Lower lobe of right lung (tissue), 2 donors: ENCODE results near the gene TGFBRAP1. TPM values are rescaled to one million over a fixed set of nuclear protein-coding genes. Genes with fewer than 3 reads are reported as not detected.

Source experiments
- ATAC-seq, 2 donors: fragments of 200-7000 bp; cut with Tn5 transposase; one replicate each; pipeline ENCODE4 v1.9.1; 2020 to 2022; ENCODE audit warnings: mild to moderate bottlenecking in 2 of 2, moderate library complexity in 2 of 2
- DNase-seq: peaks from one replicate; pipeline ENCODE4 v3.0.0-alpha.2; 2020
- H3K27ac ChIP-seq: fragments of 200-600 bp; one replicate; pipeline ENCODE4 v1.8.0; 2022
- H3K27me3 ChIP-seq: fragments of 200-600 bp; one replicate; pipeline ENCODE4 v1.8.0; 2022; ENCODE audit warnings: low read depth
- H3K36me3 ChIP-seq: fragments of 200-600 bp; one replicate; pipeline ENCODE4 v1.8.0; 2022; ENCODE audit warnings: mild to moderate bottlenecking
- H3K4me1 ChIP-seq: fragments of 200-600 bp; one replicate; pipeline ENCODE4 v1.8.0; 2022
- H3K4me3 ChIP-seq: fragments of 200-600 bp; one replicate; pipeline ENCODE4 v1.8.0; 2022; ENCODE audit warnings: mild to moderate bottlenecking
- H3K9me3 ChIP-seq: fragments of 200-600 bp; one replicate; pipeline ENCODE4 v1.8.0; 2022
- intact Hi-C: fragments of 100-400 bp; cut with DNase I; formaldehyde crosslinking; loops from one replicate; pipeline ENCODE4 v1.11.0; 2022
- total RNA-seq: library from RNA; stranded (reverse); fragmentation: NEBNext Ultra II Directional; extraction: Animal tissue kit (Norgen Biotek cat#: 25700); gene quantifications from one replicate; pipeline ENCODE4 v1.2.1, GENCODE V29; 2021
- TF ChIP-seq, protein P1 (sequence below): fragments of 200-600 bp; IDR thresholded peaks from one replicate; pipeline ENCODE4 v1.8.0; 2022; ENCODE audit warnings: antibody characterized with exemption, mild to moderate bottlenecking
- donor health status: DM: no; HTN: yes; CAD: no; lungs with severe emphysema.

Gene TGFBRAP1
- total RNA-seq, 1 donor from 2014 or later, result 19.4 TPM

DNA sequence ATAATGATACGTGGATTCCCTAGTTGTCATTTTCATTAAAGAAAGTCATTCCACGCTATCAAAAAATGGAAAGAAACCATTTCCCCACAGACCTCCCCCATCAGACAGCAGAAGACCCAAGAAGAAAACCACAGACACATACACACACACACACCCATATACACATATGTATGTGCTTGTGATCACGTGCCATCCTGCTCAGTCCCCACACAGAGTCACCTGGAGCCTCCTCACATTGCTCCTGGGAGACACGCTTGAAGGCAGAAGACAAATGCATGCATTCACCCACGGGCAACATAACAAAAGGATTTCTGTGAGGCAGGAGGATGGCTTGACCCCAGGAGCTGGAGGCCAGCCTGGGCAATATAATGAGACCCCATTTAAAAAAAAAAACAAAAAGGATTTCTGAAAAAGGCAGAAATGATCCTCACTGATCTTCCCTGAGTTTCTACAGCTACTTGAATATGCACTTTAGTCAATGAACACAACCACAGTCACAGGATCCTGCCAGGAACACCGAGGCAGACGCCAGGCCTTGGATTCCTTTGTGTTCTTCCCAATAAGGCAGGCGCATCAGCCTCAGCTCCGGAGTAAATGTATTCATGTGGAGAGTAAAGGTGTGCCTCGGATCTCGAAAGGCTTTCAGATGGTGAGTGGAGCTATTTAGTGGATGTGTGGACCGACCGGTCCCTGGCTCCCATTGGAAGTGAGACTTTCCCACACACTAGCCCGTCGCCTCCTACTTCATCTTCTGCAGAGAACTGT is 21.0 kb downstream of the TGFBRAP1 start:
- no peak overlapping the region for H3K27ac ChIP-seq
- TF ChIP-seq, protein P1, sequence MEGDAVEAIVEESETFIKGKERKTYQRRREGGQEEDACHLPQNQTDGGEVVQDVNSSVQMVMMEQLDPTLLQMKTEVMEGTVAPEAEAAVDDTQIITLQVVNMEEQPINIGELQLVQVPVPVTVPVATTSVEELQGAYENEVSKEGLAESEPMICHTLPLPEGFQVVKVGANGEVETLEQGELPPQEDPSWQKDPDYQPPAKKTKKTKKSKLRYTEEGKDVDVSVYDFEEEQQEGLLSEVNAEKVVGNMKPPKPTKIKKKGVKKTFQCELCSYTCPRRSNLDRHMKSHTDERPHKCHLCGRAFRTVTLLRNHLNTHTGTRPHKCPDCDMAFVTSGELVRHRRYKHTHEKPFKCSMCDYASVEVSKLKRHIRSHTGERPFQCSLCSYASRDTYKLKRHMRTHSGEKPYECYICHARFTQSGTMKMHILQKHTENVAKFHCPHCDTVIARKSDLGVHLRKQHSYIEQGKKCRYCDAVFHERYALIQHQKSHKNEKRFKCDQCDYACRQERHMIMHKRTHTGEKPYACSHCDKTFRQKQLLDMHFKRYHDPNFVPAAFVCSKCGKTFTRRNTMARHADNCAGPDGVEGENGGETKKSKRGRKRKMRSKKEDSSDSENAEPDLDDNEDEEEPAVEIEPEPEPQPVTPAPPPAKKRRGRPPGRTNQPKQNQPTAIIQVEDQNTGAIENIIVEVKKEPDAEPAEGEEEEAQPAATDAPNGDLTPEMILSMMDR, result no peak
- no peaks in the 10 kb centered on the region for H3K9me3 ChIP-seq
- DNase-seq (no peak), ATAC-seq (peak in 1 of 2 donors; percentile 11)
- peaks cover 8% of the 10 kb centered on the region for H3K4me1 ChIP-seq
- no peaks in the 10 kb centered on the region for H3K27me3 ChIP-seq
- no peak overlapping the region for H3K4me3 ChIP-seq
- intact Hi-C loops, result no loop called here
- H3K36me3 ChIP-seq, result peaks cover 30% of the 10 kb centered on the region

DNA sequence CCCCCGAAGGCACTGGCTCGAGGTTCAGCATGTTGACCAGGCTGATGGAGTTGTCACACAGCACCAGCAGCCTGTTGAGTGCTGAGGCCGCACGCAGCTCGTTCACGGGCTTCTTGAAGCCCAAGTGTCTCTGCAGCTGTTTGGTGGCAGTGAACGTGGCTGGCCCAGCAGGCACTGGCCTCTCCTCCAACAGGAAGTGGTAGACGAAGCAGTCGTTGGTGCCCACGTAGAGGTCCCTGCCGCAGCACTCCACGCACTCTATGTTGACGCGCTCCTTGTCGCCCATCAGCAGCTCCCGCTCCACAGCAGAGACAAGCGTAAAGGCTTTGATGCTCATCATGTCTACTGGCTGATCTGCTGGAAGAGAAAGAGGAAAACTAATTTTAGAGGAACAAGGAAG is 21.6 kb downstream of the TGFBRAP1 start:
- TF ChIP-seq, protein P1, result no peak
- ATAC-seq, result no peak
- Histone ChIP-seq H3K4me1 (peaks cover 8% of the 10 kb centered on the region), H3K27me3 (no peaks in the 10 kb centered on the region), H3K36me3 (peaks cover 33% of the 10 kb centered on the region), H3K27ac (no peak overlapping the region), H3K9me3 (no peaks in the 10 kb centered on the region), H3K4me3 (no peak overlapping the region)
- DNase-seq, result no peak
- intact Hi-C loops, result no loop called here

- intact Hi-C loops, result no loop called here
- no peak for DNase-seq
- H3K4me3 ChIP-seq, result no peak overlapping the region
- H3K27me3 ChIP-seq, result no peaks in the 10 kb centered on the region
- no peaks in the 10 kb centered on the region for H3K9me3 ChIP-seq
- ATAC-seq, result no peak
- H3K36me3 ChIP-seq, result peaks cover 33% of the 10 kb centered on the region
- no peak overlapping the region for H3K27ac ChIP-seq
- peaks cover 8% of the 10 kb centered on the region for H3K4me1 ChIP-seq
- TF ChIP-seq, protein P1, result no peak
These were observed 22.0 kb downstream of the TGFBRAP1 start for GRCh38 chr2:105307550-105307949.

- H3K36me3 ChIP-seq, result peaks cover 33% of the 10 kb centered on the region
- peaks cover 8% of the 10 kb centered on the region for H3K4me1 ChIP-seq
- TF ChIP-seq, protein P1, result no peak
- ATAC-seq (no peak), DNase-seq (no peak)
- H3K27ac ChIP-seq, result no peak overlapping the region
- H3K4me3 ChIP-seq, result no peak overlapping the region
- H3K9me3 ChIP-seq, result no peaks in the 10 kb centered on the region
- H3K27me3 ChIP-seq, result no peaks in the 10 kb centered on the region
- intact Hi-C loops, result no loop called here
These were observed 22.4 kb downstream of the TGFBRAP1 start for GRCh38 chr2:105307146-105307545.

- DNase-seq (no peak), ATAC-seq (no peak)
- TF ChIP-seq, protein P1, result no peak
- H3K4me1 ChIP-seq, result no peaks in the 10 kb centered on the region
- H3K27ac ChIP-seq, result no peak overlapping the region
- H3K9me3 ChIP-seq, result no peaks in the 10 kb centered on the region
- H3K36me3 ChIP-seq, result peaks cover 34% of the 10 kb centered on the region
- no peak overlapping the region for H3K4me3 ChIP-seq
- intact Hi-C loops, result no loop called here
- H3K27me3 ChIP-seq, result no peaks in the 10 kb centered on the region
These were observed 27.9 kb downstream of the TGFBRAP1 start for GRCh38 chr2:105301646-105302045.
